RWPE1 (cell line): ENCODE results near the gene TEKT3.

Experiments
- CTCF ChIA-PET: fragments of 350-600 bp; sonication (Branson Sonifier 250); formaldehyde crosslinking; extraction: SDS; loops from one replicate; lab custom pipeline; 2021; lab: Yijun Ruan, JAX
- POLR2A ChIA-PET: fragments of 400-600 bp; formaldehyde crosslinking; extraction: SDS; loops from one replicate; lab custom pipeline; 2020; ENCODE audit warnings: antibody characterized with exemption; ENCODE audit not compliant: low non-redundant PET; lab: Yijun Ruan, JAX
- DNase-seq: peaks from one replicate; pipeline ENCODE4 v3.0.0; 2012; ENCODE audit warnings: low spot score
- H3K27ac ChIP-seq: fragments of 450-650 bp; 2 replicates; pipeline ENCODE4 v1.5.1; 2017
- TF ChIP-seq, protein P1 (sequence below): fragments of 450-650 bp; conservative IDR thresholded peaks from 2 replicates; pipeline ENCODE4 v1.5.1; 2017; ENCODE audit warnings: low read depth, mild to moderate bottlenecking

The TEKT3 gene

DNA sequence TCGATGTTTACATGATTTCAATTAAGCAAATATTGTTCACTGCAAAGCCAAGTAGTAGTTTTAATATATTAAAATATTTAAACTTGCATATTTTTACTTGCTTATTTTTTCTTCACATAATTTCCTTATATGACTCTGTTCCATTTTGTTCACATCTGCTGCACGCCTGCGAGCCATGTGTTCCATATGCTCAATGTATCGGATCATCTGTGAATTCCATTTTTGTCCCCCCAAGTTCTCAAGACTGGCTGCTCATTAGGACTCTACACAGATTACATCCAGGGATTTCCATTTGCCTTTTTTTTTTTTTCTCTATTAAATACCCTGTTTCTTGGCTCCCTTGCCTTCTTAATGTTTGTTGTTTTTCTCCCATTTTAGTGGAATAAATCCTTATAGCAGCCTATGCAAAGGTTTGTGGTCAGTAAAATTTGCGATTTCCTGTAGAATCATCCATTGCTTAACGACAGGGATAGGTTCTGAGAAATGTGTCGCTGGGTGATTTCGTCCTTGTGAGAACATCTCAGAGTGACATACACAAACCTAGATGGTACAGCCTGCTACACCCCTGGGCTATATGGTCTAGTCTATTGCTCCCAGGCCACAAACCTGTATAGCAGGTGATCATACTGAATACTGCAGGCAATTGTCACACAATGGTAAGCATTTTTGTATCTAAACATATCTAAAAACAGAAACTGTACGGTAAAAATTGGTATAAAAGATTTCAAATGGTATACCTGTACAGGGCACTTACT is 30.2 kb upstream of the TEKT3 start:
- no peak for DNase-seq
- ChIA-PET CTCF (no interaction called here), POLR2A (no interaction called here)
- TF ChIP-seq, protein P1, sequence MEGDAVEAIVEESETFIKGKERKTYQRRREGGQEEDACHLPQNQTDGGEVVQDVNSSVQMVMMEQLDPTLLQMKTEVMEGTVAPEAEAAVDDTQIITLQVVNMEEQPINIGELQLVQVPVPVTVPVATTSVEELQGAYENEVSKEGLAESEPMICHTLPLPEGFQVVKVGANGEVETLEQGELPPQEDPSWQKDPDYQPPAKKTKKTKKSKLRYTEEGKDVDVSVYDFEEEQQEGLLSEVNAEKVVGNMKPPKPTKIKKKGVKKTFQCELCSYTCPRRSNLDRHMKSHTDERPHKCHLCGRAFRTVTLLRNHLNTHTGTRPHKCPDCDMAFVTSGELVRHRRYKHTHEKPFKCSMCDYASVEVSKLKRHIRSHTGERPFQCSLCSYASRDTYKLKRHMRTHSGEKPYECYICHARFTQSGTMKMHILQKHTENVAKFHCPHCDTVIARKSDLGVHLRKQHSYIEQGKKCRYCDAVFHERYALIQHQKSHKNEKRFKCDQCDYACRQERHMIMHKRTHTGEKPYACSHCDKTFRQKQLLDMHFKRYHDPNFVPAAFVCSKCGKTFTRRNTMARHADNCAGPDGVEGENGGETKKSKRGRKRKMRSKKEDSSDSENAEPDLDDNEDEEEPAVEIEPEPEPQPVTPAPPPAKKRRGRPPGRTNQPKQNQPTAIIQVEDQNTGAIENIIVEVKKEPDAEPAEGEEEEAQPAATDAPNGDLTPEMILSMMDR = no peak
- H3K27ac ChIP-seq = no peak overlapping the region

DNA sequence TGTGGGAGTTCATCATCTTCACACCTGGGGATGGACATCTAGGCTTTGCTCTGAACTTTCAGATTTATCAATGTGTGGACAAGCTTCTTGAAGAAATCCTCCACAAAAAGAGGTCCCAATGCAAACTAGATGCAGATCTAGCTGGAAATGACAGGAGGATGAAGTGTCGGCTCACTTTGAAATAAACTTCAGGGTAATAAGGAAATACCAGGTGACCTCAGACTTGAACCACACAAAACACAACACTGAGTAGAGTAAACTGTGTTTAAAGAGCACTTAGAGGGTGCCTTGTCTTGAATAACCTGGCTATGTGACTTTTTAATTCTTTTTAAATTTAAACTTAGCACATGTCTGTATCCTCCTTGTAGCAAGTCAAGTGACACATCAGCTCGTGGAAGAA is 27.2 kb upstream of the TEKT3 start:
- ChIA-PET CTCF (no interaction called here), POLR2A (no interaction called here)
- no peak overlapping the region for H3K27ac ChIP-seq
- DNase-seq = no peak
- TF ChIP-seq, protein P1 = no peak

DNA sequence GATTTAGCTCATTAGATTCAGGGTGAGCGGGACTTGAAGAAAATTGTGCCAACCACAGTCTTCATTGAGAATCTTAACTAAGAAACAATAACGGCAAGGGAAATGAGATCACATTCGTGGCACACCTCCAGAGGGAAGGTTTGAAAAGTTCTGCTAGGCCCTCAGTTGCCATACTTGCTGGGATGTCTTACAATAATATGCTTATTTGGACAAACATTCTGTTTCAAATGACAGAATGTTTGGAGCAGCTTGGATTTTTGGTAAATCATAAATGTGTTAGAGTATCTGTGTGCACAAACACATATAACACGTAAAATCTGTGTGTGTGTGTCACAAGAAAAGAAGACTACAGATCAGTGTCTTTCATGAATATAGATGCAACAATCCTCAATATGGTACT is 24.6 kb upstream of the TEKT3 start:
- TF ChIP-seq, protein P1 = no peak
- CTCF ChIA-PET = no interaction called here
- no peak overlapping the region for H3K27ac ChIP-seq
- POLR2A ChIA-PET = no interaction called here
- DNase-seq = no peak

DNA sequence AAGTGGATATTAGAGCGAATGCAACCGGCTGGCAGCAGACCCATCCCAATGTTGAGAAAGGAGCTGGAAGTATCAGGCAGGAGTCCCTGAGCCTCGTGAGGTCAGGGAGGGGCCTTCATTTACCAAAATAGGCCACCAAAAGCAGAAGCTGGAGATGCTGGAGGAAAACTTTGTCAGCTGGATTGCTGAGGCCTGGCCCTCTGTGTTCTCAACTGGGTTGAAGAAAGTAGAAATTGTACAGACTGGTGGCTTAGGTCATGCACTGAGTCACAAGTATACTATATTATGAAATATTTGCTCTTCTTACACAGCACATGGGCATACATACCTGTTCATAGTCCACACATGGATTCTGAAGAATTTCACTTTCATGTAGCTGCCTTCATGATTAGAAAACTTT is 23.2 kb upstream of the TEKT3 start:
- CTCF ChIA-PET = no interaction called here
- POLR2A ChIA-PET = no interaction called here
- DNase-seq = no peak
- TF ChIP-seq, protein P1 = no peak
- no peak overlapping the region for H3K27ac ChIP-seq

DNA sequence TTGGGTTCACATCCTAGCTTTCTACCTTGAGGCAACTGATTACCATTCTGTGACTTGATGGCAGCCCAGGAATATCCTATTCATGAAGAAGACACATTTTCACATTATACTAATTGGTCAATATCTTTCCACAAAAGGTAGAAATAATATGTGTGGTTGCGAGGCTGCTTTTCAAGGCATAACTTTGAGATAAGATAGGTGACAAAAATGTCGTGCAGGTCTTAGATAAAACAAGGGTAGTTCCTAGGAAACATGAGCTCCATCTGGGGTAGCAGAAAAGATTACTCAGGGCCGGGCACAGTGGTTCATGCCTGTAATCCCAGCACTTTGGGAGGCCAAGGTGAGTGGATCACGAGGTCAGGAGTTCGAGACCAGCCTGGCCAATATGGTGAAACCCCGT is 22.3 kb upstream of the TEKT3 start:
- TF ChIP-seq, protein P1 = no peak
- ChIA-PET CTCF (no interaction called here), POLR2A (no interaction called here)
- no peak overlapping the region for H3K27ac ChIP-seq
- DNase-seq = no peak

DNA sequence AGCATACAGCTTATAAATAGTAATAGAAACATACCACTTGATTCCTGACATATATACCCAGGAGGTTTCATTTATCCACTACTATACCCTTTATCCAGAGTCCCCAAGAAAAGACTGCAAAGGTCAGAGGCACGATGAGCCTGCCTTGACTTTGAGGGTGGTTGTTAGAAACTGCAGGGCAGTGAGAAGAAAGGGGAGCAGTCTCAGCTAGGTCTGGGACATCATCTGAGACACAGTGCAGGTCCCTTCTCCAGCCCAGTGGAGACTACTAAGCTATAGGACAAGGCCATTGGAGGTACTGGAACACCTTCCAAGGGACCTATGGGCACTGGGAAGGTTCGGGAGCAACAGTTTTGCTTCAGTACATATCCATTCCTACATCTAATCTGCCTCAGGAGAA is 20.2 kb upstream of the TEKT3 start:
- DNase-seq = no peak
- no peak overlapping the region for H3K27ac ChIP-seq
- CTCF ChIA-PET = no interaction called here
- POLR2A ChIA-PET = no interaction called here
- TF ChIP-seq, protein P1 = no peak

DNA sequence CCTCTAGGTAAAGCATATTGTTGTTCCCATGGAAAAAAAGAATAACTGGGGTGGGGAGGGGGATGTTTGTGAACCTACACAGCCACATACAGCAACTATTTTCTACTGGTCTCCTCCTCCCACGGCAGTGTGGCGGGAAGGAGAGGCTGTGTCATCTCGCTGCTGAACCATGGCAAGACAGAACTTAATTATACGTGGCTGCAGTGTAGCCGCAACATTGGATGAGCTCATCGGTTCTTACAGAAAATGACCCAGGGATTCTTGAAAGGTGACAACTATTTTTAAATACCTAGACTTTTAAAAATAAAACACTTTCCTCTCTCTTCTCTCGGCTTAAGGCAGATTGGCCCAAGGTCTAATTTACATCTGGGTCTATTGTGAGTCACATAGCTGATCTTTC is 19.8 kb upstream of the TEKT3 start:
- CTCF ChIA-PET = no interaction called here
- TF ChIP-seq, protein P1 = no peak
- H3K27ac ChIP-seq = no peak overlapping the region
- DNase-seq = no peak
- POLR2A ChIA-PET = no interaction called here
